Karpas-422 (cell line): ENCODE data around the gene PAXX. TPM values are rescaled to one million over a fixed set of nuclear protein-coding genes. Genes with fewer than 3 reads are reported as not detected.

Source experiments
- DNase-seq: peaks from one replicate; pipeline ENCODE4 v3.0.0-alpha.2; 2015
- H2AFZ ChIP-seq: fragments of 200-600 bp; sonication (generic); 2 replicates; pipeline ENCODE4 v1.6.1; 2014; ENCODE audit warnings: antibody characterized with exemption, low read length, mixed read lengths
- H3K27ac ChIP-seq: fragments of 200-600 bp; sonication (generic); 2 replicates; pipeline ENCODE4 v1.5.1; 2014; ENCODE audit warnings: mild to moderate bottlenecking, low read length, moderate library complexity
- H3K27me3 ChIP-seq: fragments of 200-600 bp; sonication (generic); 2 replicates; pipeline ENCODE4 v1.6.1; 2014; ENCODE audit warnings: low read length, mixed read lengths
- H3K36me3 ChIP-seq: fragments of 200-600 bp; sonication (generic); 2 replicates; pipeline ENCODE4 v1.6.1; 2014; ENCODE audit warnings: low read length, mixed read lengths; ENCODE audit not compliant: insufficient read depth
- H3K4me1 ChIP-seq: fragments of 200-600 bp; sonication (generic); 2 replicates; pipeline ENCODE4 v1.6.1; 2014; ENCODE audit warnings: mild to moderate bottlenecking, low read length, mixed read lengths
- H3K4me2 ChIP-seq: fragments of 200-600 bp; sonication (generic); 2 replicates; pipeline ENCODE4 v1.6.1; 2014; ENCODE audit warnings: low read length, low read depth, mild to moderate bottlenecking; ENCODE audit not compliant: poor library complexity, severe bottlenecking
- H3K4me3 ChIP-seq: fragments of 200-600 bp; sonication (generic); 2 replicates; pipeline ENCODE4 v1.5.1; 2014; ENCODE audit warnings: mild to moderate bottlenecking, antibody characterized with exemption, low read length, mixed read lengths
- H3K79me2 ChIP-seq: fragments of 200-600 bp; sonication (generic); 2 replicates; pipeline ENCODE4 v1.6.1; 2014; ENCODE audit warnings: mild to moderate bottlenecking, low read length, mixed read lengths
- H3K9ac ChIP-seq: fragments of 200-600 bp; sonication (generic); 2 replicates; pipeline ENCODE4 v1.6.0; 2014; ENCODE audit warnings: low read length
- H3K9me2 ChIP-seq: fragments of 200-600 bp; sonication (generic), shearing (Covaris generic); replicated peaks from 2 replicates; pipeline ENCODE4 v1.6.0; 2014; ENCODE audit warnings: mild to moderate bottlenecking, low read length, moderate library complexity; ENCODE audit not compliant: insufficient read depth
- H3K9me3 ChIP-seq: fragments of 300-700, 200-600 bp; sonication (generic); 2 replicates; pipeline ENCODE4 v1.6.1; 2014; ENCODE audit warnings: low read length, mixed read lengths
- H4K20me1 ChIP-seq: fragments of 200-600 bp; sonication (generic); 2 replicates; pipeline ENCODE4 v1.6.1; 2014; ENCODE audit warnings: mild to moderate bottlenecking, antibody characterized with exemption, low read length, low read depth; ENCODE audit not compliant: insufficient read depth
- total RNA-seq: library from RNA; depleted of rRNA; stranded (reverse); fragments of >200 nt; shearing (Covaris generic); gene quantifications from 2 replicates; pipeline ENCODE4 v1.2.3, GENCODE V29; 2014; ENCODE audit warnings: low replicate concordance

PAXX gene
- total RNA-seq, 1 experiment from 2014 or later, result 20.1 TPM

DNA sequence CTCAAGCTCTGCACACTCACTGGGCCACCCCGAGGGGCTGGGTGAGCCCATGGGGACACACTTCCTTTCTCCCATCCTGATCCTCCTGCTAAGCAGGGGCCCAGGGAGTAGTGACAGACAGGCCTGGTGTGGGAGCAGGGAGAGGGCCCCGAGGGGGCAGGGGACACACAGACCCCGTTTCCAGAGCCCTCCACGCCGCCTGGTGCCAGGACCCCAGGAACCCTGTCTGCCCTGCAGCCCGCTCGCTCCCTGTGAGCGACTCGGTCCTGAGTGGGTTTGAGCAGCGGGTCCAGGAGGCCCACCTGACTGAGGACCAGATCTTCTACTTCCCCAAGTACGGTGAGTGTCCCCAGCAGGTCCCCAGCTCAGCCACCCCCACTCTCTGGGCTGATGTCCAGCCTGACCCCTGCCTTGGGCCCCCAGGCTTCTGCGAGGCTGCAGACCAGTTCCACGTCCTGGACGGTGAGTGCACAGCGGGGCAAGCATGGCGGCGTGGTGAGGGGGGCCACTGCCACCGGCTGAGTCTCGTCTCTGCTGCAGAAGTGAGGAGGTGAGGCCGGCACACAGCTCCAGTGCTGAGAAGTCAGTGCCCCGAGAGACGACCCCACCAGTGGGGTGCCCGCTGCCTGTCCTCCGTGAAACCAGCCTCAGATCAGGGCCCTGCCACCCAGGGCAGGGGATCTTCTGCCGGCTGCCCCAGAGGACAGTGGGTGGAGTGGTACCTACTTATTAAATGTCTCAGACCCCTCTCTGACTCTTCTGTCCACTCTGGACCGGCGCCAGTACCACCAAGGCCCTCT lies 45.8 kb upstream of the PAXX start:
- Histone ChIP-seq H3K4me1 (peaks cover 29% of the 10 kb centered on the region), H3K79me2 (peaks cover 12% of the 10 kb centered on the region), H4K20me1 (peaks cover 5% of the 10 kb centered on the region; the same call in 1 of the 2 replicates), H3K36me3 (no peaks in the 10 kb centered on the region), H3K9me3 (no peaks in the 10 kb centered on the region), H3K27ac (no peak overlapping the region), H3K9me2 (no peaks in the 10 kb centered on the region), H3K9ac (no peak overlapping the region), H3K4me3 (no peak overlapping the region), H3K4me2 (no peak overlapping the region), H2AFZ (no peak overlapping the region), H3K27me3 (no peaks in the 10 kb centered on the region)
- DNase-seq, result no peak

DNA sequence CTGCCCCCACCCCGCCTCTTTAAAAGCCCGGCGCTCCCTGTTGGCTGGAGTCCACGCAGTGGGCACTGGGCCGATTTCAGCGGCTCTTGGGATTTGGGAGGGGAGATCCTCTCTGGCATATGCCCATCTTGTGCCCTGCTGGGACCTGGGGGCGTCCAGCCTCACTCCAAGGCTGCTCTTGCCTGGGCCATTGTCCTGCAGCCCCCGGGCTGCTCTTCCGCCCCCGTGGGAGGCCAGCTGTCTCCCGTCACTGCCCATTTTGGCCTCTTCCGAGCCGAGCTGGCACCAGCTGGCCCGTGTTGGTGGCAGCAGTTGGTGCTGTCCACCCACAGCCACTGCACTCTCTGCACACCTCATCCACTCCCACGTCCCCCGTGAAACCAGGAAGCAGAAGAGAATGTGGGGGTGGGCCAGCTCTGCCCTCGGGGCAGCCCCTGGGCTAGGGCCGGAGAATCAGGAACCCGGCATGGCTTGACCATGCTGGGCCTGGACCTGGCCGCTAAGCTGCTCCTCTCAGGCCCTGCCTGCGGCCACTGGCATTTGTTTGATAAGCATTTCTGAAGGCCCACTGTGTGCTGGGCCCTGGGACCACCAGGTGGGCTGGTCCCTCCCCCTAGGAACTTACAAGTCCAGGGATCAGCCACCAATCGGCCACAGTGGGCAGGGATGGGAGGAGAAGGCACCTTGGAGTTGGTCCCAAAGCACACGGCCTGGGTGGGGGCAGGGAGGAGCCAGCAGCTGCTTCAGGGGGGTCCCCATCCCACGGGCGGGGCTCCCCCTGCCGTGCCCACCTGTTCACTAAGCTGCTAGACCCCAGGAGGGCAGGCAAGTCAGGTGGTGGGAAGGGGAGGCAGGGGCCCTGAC lies 45.0 kb upstream of the PAXX start:
- Histone ChIP-seq H3K36me3 (no peaks in the 10 kb centered on the region), H3K9me2 (no peaks in the 10 kb centered on the region), H3K4me3 (no peak overlapping the region), H3K9ac (no peak overlapping the region), H3K4me1 (peaks cover 29% of the 10 kb centered on the region), H3K27me3 (no peaks in the 10 kb centered on the region), H4K20me1 (peaks cover 5% of the 10 kb centered on the region; the same call in 1 of the 2 replicates), H3K4me2 (no peak overlapping the region), H2AFZ (no peak overlapping the region), H3K27ac (no peak overlapping the region), H3K9me3 (no peaks in the 10 kb centered on the region), H3K79me2 (peaks cover 12% of the 10 kb centered on the region)
- DNase-seq, result no peak

DNA sequence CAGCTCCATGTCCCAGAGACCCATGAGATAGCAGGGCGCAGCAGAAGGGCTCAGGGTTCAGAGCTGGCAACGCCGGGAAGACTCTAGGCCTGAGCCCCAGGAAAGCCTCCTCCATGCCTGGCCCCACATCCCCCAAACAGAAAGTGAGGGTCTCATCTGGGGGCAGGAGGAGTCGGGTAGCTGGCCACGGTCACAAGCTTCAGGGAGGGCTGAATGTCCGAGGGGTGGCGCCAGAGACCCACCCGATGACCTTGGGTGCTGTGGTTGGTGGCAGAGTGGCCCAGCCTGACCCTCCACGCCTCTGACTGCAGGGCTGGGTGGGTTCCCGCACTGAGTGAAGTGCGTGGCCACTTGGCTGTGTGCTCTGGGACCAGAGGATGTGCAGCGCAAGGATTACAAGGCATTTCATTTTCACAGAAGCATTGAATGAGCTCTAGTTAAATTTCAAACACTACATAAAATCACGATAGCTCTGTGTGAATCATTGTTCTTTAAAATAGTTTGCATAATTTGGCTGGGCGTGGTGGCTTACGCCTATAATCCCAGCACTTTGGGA lies 44.2 kb upstream of the PAXX start:
- Histone ChIP-seq H3K27me3 (no peaks in the 10 kb centered on the region), H3K4me1 (peaks cover 25% of the 10 kb centered on the region), H3K4me3 (no peak overlapping the region), H3K9ac (no peak overlapping the region), H3K9me2 (no peaks in the 10 kb centered on the region), H2AFZ (no peak overlapping the region), H3K4me2 (no peak overlapping the region), H4K20me1 (peaks cover 5% of the 10 kb centered on the region; the same call in 1 of the 2 replicates), H3K9me3 (no peaks in the 10 kb centered on the region), H3K79me2 (peaks cover 9% of the 10 kb centered on the region), H3K27ac (no peak overlapping the region), H3K36me3 (no peaks in the 10 kb centered on the region)
- DNase-seq, result peak; percentile 66

DNA sequence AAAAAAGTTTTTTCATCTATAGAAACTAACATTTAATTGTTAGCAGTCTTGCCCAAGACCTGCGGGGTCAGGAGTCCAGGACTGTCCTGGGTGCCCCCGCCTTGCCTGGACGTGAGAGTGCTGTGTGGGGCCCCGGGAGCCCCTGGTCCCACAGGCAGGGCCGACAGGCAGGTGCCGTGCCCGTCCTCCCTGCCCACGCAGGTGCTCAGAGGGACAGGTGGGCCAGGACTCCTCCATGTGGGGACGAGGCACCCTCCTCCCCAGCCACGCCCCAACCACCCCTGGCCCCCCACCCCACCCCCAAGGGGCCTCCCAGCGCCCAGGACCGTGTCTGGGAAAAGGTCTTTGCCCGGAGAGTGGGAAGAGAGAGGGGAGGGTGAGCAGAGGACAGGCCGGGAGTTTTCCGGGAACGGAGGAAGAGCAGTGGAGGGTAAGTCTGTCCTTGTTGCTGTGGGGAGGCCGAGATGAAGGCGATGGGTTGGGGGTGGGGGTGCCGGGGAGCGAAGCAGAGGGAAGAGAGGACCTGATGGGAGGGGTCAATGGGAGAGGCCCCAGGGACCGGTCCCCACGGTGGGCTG lies 42.9 kb upstream of the PAXX start:
- no peaks in the 10 kb centered on the region for H3K79me2 ChIP-seq
- H3K27ac ChIP-seq, result no peak overlapping the region
- no peak for DNase-seq

DNA sequence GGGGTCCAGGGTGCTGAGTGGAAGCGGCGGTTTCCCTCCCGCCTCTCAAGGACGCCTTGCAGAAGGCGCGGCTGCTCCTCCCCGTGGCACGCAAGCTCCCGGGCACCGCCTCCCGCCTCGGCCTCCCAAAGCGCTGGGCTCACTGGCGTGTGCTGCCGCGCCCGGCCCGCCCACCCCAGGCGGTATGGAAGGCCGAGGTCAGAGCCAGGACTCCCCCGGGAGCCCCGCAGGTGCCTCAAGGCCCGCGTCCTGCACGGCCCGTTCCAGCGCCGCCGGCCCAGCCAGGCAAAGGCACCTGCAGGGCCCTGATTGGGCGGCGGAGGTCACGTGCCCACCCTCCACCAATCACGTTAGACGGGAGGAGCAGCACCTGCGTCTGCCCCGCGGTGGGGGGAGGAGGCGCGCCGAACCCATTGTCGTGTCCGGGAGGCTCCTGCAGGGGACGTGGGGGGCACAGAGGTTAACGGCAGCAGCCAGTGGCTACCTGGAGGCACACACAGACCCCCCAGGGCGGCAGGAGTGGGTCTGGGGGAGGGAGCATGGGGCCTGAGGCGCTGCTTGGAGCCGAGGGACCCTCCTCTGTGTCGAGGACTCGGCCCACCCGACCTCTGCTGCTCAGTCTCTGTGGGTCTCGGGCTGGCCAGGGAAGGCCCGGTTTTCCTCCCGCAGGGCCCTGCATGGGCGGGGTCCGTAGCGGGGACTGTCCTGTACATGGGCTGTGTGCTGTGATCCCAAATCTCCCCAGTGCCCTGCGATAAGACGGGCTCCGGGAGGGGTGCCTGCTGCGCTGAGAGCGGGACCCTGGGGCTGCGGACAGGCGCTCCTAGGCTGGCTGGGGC lies 42.2 kb upstream of the PAXX start:
- no peak overlapping the region for H3K27ac ChIP-seq
- H3K9me3 ChIP-seq, result no peaks in the 10 kb centered on the region
- peaks cover 17% of the 10 kb centered on the region for H3K4me1 ChIP-seq

More for the DNA sequence above, 42.9 kb upstream of the PAXX start:
- no peaks in the 10 kb centered on the region for H3K9me2 ChIP-seq
- H4K20me1 ChIP-seq, result no peaks in the 10 kb centered on the region
- H3K4me3 ChIP-seq, result peak overlapping the region; percentile 72
- H3K4me2 ChIP-seq, result peak overlapping the region; percentile 88
- H3K27me3 ChIP-seq, result no peaks in the 10 kb centered on the region
- peak overlapping the region; percentile 73 for H3K9ac ChIP-seq
- 0 out of 2 replicates have a peak overlapping the region, but pooled peaks have one; percentile 98 for H2AFZ ChIP-seq
- no peaks in the 10 kb centered on the region for H3K36me3 ChIP-seq
- no peaks in the 10 kb centered on the region for H3K9me3 ChIP-seq
- H3K4me1 ChIP-seq, result peaks cover 20% of the 10 kb centered on the region

DNA sequence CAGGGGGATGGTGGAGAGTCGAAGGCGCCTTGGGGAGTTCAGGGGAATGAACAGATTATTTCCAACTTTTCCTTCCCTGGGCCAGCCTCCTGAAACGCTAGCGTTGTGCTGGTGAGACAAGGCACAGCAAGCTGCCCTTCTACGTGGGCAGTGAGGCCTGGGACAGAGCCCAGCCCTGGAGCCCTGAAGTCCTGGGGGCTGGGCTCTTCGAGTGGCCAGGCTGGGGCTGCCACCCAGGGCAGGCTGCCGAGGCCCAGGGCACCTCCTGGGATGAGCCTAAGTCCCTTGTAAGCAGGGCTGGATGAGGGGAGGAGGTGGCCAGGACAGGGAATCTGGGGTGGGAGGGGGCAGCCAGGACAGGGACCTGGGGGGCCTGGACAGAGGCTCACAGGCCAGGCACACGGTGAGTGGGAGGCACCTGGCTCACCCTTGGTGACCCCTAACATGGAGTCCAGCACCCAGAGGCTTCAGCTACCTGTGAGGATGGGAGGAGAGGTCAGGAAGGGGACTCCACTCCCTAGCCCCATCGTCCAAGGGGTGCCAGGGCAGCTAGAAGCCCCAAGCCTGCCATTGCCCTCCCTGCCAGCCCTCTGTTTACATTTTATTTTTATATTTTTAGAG lies 41.5 kb upstream of the PAXX start:
- Histone ChIP-seq H3K4me3 (peak overlapping the region; percentile 72), H3K27me3 (no peaks in the 10 kb centered on the region), H3K27ac (no peak overlapping the region), H2AFZ (peak overlapping the region; percentile 98; the same call in 1 of the 2 replicates), H3K9me3 (no peaks in the 10 kb centered on the region), H3K79me2 (no peaks in the 10 kb centered on the region), H3K4me1 (peaks cover 17% of the 10 kb centered on the region), H3K4me2 (peak overlapping the region; percentile 88), H3K36me3 (no peaks in the 10 kb centered on the region), H3K9me2 (no peaks in the 10 kb centered on the region), H4K20me1 (no peaks in the 10 kb centered on the region), H3K9ac (peak overlapping the region; percentile 73)
- no peak for DNase-seq

More for the DNA sequence above, 42.2 kb upstream of the PAXX start:
- Histone ChIP-seq H3K4me2 (peak overlapping the region; percentile 88), H2AFZ (peak overlapping the region; percentile 98), H3K27me3 (no peaks in the 10 kb centered on the region), H4K20me1 (no peaks in the 10 kb centered on the region), H3K9ac (peak overlapping the region; percentile 73), H3K9me2 (no peaks in the 10 kb centered on the region), H3K4me3 (peak overlapping the region; percentile 72), H3K36me3 (no peaks in the 10 kb centered on the region), H3K79me2 (no peaks in the 10 kb centered on the region)
- peak; percentile 97 for DNase-seq
